ACC112 (cell line): ENCODE results near the gene SSB.
"Not testable (repeated sequence)": the region's sequence is repeated elsewhere in the genome, so short reads cannot be mapped to it uniquely, and the experiment has no call there.

Experiments used
- H2AFZ ChIP-seq: fragments of 200-600 bp; sonication (generic); one replicate; pipeline ENCODE4 v1.6.0; 2017; ENCODE audit warnings: antibody characterized with exemption, low read length; ENCODE audit not compliant: unreplicated experiment
- H3K27ac ChIP-seq: fragments of 200-600 bp; sonication (generic); 2 replicates; pipeline ENCODE4 v1.5.1; 2014; ENCODE audit warnings: low read depth, mild to moderate bottlenecking, antibody characterized with exemption, low read length, moderate library complexity
- H3K27me3 ChIP-seq: fragments of 200-600 bp; sonication (generic); 2 replicates; pipeline ENCODE4 v1.6.1; 2014; ENCODE audit warnings: mild to moderate bottlenecking, antibody characterized with exemption, low read length, moderate library complexity, mixed read lengths; ENCODE audit not compliant: insufficient read depth
- H3K36me3 ChIP-seq: fragments of 200-600 bp; sonication (generic); 2 replicates; pipeline ENCODE4 v1.6.1; 2016; ENCODE audit warnings: mild to moderate bottlenecking, antibody characterized with exemption, low read length, moderate library complexity, mixed read lengths; ENCODE audit not compliant: insufficient read depth
- H3K4me1 ChIP-seq: fragments of 200-600 bp; sonication (generic); one replicate; pipeline ENCODE4 v1.6.1; 2016; ENCODE audit warnings: low read length, mixed read lengths; ENCODE audit not compliant: insufficient read depth, unreplicated experiment, control insufficient read depth
- H3K4me3 ChIP-seq: fragments of 200-600 bp; sonication (generic); 2 replicates; pipeline ENCODE4 v1.5.1; 2014; ENCODE audit warnings: mild to moderate bottlenecking, low read depth, low read length
- H3K79me2 ChIP-seq: fragments of 200-600 bp; sonication (generic); one replicate; pipeline ENCODE4 v1.6.0; 2016; ENCODE audit warnings: low read length; ENCODE audit not compliant: control insufficient read depth, unreplicated experiment, insufficient read depth

The SSB gene

DNA sequence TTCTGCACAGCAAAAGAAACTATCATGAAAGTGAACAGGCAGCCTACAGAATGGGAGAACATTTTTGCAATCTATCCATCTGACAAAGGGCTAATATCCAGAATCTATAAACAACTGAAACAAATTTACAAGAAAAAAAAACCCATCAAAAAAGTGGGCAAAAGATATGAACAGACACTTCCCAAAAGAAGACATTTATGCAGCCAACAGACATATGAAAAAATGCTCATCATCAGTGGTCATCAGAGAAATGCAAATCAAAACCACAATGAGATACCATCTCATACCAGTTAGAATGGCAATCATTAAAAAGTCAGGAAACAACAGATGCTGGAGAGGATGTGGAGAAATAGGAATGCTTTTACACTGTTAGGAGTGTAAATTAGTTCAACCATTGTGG lies 18.3 kb downstream of the SSB start:
- H3K27me3 ChIP-seq, H2AFZ ChIP-seq, H3K4me3 ChIP-seq, H3K27ac ChIP-seq: not testable (repeated sequence)
- H3K79me2 ChIP-seq: peaks cover 24% of the 10 kb centered on the region
- H3K36me3 ChIP-seq: peaks cover 35% of the 10 kb centered on the region
- peaks cover 47% of the 10 kb centered on the region for H3K4me1 ChIP-seq

DNA sequence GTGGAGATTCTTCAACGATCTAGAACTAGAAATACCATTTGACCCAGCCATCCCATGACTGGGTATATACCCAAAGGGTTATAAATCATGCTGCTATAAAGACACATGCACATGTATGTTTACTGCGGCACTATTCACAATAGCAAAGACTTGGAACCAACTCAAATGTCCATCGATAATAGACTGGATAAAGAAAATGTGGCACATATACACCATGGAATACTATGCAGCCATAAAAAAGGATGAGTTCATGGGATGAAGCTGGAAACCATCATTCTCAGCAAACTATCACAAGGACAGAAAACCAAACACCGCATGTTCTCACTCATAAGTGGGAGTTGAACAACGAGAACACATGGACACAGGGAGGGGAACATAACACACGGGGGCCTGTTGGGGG lies 18.7 kb downstream of the SSB start:
- H3K79me2 ChIP-seq: peaks cover 27% of the 10 kb centered on the region
- peaks cover 31% of the 10 kb centered on the region for H3K36me3 ChIP-seq
- H3K27ac ChIP-seq, H3K27me3 ChIP-seq, H3K4me3 ChIP-seq, H2AFZ ChIP-seq: not testable (repeated sequence)
- H3K4me1 ChIP-seq: peaks cover 49% of the 10 kb centered on the region

DNA sequence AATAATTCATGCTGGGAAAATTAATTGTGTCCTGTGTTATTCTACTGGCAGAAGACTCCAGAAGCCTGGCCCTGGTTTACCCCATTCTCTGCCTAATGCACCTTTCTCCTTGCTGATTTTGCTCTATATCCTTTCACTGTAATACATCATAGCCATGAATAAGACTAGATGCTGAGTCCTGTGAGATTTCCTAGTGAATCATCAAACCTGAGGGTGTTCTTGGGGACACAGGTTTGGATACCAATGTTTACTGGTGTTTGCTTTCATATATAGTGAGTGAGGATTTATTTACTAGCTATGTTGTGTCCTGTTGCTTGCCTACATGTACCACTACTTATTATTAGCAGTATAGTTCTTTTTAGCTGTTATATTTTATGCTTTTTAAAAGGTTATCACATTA lies 19.6 kb downstream of the SSB start:
- peaks cover 26% of the 10 kb centered on the region for H3K36me3 ChIP-seq
- H3K4me1 ChIP-seq: peaks cover 57% of the 10 kb centered on the region
- H3K27ac ChIP-seq: peak overlapping the region; percentile 90
- H2AFZ ChIP-seq: no peak overlapping the region
- no peak overlapping the region for H3K4me3 ChIP-seq
- peaks cover 36% of the 10 kb centered on the region for H3K79me2 ChIP-seq
- H3K27me3 ChIP-seq: no peaks in the 10 kb centered on the region

DNA sequence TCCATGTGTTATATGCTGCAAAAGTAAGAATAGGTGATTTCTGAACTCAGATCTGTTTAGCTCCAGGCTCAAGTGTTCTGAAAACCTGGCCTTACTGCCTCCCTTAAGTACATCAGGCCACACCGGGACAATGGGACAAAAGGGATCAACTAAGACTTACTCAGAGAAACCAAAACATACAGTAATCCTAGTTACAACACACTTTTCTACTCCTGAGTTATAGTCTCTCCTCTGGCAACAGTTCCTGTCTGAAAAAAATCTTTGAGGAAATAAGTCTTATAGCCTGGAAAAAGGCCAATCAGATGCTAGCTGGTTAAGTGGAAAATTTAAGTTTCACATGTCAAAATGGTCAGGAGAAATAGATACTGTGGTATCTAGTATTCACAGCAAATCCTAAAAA lies 20.4 kb downstream of the SSB start:
- Histone ChIP-seq H3K27me3 (no peaks in the 10 kb centered on the region), H3K27ac (peak overlapping the region; percentile 90), H3K4me1 (peaks cover 61% of the 10 kb centered on the region), H2AFZ (no peak overlapping the region), H3K79me2 (peaks cover 44% of the 10 kb centered on the region), H3K36me3 (peaks cover 21% of the 10 kb centered on the region; the same call in 1 of the 2 replicates), H3K4me3 (peak overlapping the region; percentile 16; the same call in 1 of the 2 replicates)

DNA sequence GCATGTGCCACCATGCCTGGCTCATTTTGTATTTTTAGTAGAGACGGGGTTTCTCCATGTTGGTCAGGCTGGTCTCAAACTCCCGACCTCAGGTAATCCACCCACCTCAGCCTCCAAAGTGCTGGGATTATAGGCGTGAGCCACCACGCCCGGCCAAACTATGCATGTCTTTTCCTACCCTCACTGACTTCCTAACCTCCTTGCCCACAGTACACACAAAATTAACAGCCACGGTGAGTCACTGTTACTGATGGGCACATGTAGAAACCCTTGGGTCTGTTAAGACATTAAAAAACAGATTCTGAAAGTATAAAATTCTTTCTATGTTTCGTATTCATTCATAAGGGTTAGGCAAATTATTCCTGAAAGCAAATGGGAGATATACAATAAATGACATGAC lies 21.4 kb downstream of the SSB start:
- H3K27ac ChIP-seq: peak overlapping the region; percentile 90
- peaks cover 47% of the 10 kb centered on the region for H3K79me2 ChIP-seq
- not testable (repeated sequence) for H2AFZ ChIP-seq, H3K27me3 ChIP-seq
- H3K4me3 ChIP-seq: 0 out of 2 replicates have a peak overlapping the region, but pooled peaks have one; percentile 12
- H3K4me1 ChIP-seq: peaks cover 59% of the 10 kb centered on the region
- peaks cover 19% of the 10 kb centered on the region; the same call in 1 of the 2 replicates for H3K36me3 ChIP-seq

DNA sequence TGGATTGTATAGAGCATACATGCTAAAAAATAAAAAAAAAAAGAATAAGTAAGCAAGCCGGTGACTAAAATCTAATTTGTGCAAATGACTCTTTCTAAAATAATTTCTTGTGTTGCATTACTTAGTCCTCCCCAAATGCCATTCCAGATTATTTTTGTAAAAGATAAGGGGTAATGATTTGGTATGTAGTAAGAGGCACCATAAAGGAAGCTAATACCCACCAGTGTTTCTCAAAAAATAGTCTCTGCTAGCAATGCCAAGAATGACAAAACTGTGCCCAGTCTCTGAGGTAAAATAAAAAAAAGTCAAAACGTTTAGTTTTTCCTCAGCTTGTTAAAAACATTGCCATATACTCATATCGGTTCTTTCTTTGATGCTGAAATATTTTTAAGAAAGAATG lies 23.4 kb downstream of the SSB start:
- Histone ChIP-seq H2AFZ (no peak overlapping the region), H3K4me3 (peak overlapping the region; percentile 82), H3K27me3 (no peaks in the 10 kb centered on the region), H3K36me3 (peaks cover 12% of the 10 kb centered on the region; the same call in 1 of the 2 replicates), H3K4me1 (peaks cover 47% of the 10 kb centered on the region), H3K79me2 (peaks cover 46% of the 10 kb centered on the region), H3K27ac (peak overlapping the region; percentile 90)

DNA sequence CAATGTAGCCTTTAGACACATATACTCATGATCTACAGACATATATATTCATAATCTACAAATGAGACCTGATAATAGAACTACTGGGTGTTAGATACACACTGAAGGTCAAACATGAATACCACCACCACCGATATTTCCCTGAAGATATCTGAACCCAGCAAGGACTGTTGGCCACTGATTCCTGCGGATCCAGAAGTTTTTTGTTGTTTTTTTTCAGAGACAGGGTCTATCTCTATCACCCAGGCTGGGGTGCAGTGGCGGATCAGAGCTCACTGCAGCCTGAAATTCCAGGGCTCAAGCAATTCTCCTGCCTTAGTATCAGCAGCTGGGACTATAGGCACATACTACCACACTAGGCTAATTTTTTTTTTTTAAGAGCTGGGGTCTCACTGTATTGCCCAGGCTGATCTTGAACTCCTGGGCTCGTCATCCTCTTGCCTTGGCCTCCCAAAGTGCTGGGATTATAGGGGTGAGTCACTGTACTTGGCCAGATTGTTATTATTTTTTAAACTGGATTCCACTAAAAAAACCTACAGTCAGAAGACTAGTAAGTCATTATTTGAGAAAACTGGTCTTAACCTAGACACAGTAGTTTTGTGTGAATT lies 24.2 kb downstream of the SSB start:
- Histone ChIP-seq H3K27ac (peak overlapping the region; percentile 46), H3K4me1 (peaks cover 46% of the 10 kb centered on the region), H3K4me3 (peak overlapping the region; percentile 82), H3K27me3 (no peaks in the 10 kb centered on the region), H3K36me3 (peaks cover 9% of the 10 kb centered on the region; the same call in 1 of the 2 replicates), H2AFZ (no peak overlapping the region), H3K79me2 (peaks cover 46% of the 10 kb centered on the region)

DNA sequence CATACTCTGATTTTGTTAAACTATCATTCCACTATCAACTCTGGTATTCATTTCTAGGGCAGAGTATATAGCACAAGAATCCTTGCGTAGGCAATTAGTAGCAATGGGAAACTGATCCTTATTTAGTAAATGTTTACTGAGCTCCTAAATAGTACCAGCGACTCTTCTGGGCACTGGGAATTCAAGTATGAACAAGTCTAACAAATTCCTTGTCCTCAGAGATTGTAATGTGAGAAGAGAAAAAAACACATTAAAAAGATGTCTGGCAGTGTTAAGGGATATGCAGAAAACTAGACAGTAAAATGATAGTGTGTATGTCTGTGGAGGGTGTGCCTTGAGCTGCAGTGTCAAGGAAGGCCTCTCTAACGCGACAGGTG lies 25.3 kb downstream of the SSB start:
- Histone ChIP-seq H3K79me2 (peaks cover 52% of the 10 kb centered on the region), H3K4me3 (peak overlapping the region; percentile 82), H3K27me3 (no peaks in the 10 kb centered on the region), H2AFZ (peak overlapping the region; percentile 75), H3K27ac (peak overlapping the region; percentile 46), H3K36me3 (no peaks in the 10 kb centered on the region; the same call in 1 of the 2 replicates), H3K4me1 (peaks cover 36% of the 10 kb centered on the region)

DNA sequence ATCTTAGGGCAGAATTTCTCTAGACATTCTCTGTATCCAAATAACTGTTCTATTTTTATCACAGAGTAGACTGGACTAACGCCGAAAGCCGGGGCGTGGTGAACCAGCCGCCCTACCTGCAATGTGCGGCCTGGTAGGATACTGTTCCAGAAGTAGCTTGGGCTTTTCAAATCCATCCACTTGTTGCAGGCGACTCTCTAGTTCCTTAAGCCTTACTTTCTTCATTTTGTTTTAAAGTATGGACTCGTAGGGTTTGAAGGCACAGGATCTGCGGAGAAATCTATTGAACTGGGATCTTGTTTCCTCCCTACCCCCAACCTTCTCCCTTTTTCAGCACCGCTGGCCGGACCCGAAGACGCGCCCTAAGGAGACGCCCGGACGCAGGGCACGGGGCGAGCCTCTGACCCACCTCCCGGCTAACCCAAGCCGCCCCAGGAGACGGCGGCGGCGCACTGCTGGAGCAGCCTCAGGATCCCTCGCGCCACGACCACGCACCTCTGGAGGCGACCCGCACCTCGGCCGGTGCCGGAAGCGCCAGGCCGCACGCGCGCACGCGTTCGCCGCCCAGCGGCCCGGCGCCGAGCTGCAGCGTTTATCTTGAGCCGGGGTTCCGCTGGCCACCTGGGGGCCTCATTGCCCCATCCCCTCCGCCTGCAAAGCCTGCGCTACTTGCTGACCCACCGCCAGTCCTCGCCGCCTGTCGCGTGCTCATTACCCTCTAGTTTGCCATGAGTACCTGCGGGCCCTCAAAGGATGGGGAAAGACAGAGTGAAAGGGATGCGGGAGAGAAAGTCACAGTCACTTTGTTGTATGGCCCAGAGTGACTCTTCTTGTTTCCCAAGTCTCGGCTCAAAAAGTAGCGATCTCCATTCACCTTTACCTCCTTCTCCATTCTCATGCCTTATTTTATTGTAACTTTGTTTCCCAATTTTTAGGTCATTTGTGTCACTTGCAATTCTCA lies 26.0 kb downstream of the SSB start, which contains the start of gene METTL5:
Gene METTL5, minus strand, starts transcription at position 533 of the 961 bp plus-strand sequence. Its CDS starts 308 bp downstream, at position 225.
- Histone ChIP-seq H3K36me3 (no peaks in the 10 kb centered on the region), H2AFZ (peak within 1 kb of the TSS; percentile 75), H3K79me2 (peaks cover 59% of the 10 kb centered on the region), H3K27ac (peak within 1 kb of the TSS; percentile 46), H3K4me1 (peaks cover 31% of the 10 kb centered on the region), H3K27me3 (no peaks in the 10 kb centered on the region), H3K4me3 (peak within 1 kb of the TSS; percentile 82)

DNA sequence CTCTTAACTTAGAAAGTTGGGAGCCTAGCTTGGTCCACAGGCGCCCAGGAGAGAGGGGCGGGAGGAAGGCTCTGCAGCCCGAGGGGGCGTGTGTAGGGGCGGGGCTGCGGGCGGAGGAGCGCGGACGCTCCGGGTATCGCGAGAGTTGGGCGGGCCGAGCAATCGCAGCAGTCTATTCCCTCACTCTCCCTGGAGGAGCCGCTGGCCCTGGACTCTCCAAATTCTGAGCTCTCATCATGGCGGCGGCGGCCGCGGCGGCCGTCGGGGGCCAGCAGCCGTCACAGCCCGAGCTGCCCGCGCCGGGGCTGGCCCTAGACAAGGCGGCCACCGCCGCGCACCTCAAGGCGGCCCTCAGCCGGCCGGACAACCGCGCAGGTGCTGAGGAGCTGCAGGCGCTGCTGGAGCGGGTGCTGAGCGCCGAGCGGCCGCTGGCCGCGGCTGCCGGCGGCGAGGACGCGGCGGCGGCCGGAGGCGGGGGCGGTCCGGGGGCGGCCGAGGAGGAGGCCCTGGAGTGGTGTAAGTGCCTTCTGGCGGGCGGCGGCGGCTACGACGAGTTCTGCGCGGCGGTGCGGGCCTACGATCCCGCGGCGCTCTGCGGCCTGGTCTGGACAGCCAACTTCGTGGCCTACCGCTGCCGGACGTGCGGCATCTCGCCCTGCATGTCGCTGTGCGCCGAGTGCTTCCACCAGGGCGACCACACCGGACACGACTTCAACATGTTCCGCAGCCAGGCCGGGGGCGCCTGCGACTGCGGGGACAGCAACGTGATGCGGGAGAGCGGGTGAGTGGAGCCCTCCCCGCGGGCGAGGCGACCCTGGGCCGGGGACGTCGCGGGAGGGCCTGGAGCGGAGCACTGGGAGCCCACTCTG lies 28.8 kb downstream of the SSB start, which contains the start of gene UBR3:
Gene UBR3, plus strand, starts transcription at position 183 of the 869 bp plus-strand sequence. Its CDS starts 54 bp downstream, at position 237.
- Histone ChIP-seq H2AFZ (peak within 1 kb of the TSS; percentile 96), H3K79me2 (peaks cover 67% of the 10 kb centered on the region), H3K36me3 (peaks cover 3% of the 10 kb centered on the region; the same call in 1 of the 2 replicates), H3K27ac (peak within 1 kb of the TSS; percentile 65; the same call in 1 of the 2 replicates), H3K27me3 (no peaks in the 10 kb centered on the region), H3K4me3 (peak within 1 kb of the TSS; percentile 98), H3K4me1 (peaks cover 22% of the 10 kb centered on the region)
